ENCODE measurements around the gene TMEM106C.

DNA sequence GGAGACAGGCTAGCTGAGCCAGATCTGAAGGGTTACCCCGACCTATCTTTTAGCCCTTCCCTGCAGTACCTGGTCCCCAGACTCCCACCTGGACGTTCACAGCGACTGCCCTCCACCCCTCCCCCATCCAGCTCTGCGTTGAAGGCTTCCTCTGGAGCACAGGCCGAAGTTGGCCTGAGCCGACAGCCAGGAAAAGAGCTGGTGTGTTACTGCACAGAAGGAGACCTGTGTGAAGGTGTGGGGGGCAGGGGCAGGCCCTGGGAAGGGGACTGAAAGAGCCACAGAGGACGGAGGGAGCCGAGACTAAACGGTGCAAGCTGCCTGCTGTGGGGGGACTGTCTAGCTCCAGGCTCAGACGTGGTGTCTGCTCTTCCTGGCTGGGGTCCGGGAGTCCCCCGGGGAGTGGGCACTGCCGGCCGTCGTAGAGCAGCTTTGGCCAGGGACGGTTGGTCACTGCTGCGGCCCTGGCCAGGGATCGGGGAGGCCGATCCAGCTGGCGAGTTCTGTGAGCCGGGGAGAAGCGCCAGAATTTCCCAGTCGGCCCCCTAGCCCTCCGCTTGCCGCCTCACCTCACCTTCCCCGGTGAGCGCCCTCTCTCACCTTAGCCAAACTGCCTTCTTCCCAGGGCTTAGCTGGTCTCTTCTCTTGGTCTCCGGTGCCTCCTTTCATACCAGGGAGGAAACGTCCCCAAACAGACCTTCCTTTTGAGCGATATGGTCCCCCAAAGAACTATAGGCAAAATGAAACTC, 41.8 kb downstream of the TMEM106C start:
- TF ChIP-seq, protein P1, sequence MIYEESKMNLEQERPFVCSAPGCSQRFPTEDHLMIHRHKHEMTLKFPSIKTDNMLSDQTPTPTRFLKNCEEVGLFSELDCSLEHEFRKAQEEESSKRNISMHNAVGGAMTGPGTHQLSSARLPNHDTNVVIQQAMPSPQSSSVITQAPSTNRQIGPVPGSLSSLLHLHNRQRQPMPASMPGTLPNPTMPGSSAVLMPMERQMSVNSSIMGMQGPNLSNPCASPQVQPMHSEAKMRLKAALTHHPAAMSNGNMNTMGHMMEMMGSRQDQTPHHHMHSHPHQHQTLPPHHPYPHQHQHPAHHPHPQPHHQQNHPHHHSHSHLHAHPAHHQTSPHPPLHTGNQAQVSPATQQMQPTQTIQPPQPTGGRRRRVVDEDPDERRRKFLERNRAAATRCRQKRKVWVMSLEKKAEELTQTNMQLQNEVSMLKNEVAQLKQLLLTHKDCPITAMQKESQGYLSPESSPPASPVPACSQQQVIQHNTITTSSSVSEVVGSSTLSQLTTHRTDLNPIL (CRISPR knock-in tag; IDR thresholded peaks at IDR 0.05; ENCODE audit: low read depth), result no peak
- TF ChIP-seq, protein P2, sequence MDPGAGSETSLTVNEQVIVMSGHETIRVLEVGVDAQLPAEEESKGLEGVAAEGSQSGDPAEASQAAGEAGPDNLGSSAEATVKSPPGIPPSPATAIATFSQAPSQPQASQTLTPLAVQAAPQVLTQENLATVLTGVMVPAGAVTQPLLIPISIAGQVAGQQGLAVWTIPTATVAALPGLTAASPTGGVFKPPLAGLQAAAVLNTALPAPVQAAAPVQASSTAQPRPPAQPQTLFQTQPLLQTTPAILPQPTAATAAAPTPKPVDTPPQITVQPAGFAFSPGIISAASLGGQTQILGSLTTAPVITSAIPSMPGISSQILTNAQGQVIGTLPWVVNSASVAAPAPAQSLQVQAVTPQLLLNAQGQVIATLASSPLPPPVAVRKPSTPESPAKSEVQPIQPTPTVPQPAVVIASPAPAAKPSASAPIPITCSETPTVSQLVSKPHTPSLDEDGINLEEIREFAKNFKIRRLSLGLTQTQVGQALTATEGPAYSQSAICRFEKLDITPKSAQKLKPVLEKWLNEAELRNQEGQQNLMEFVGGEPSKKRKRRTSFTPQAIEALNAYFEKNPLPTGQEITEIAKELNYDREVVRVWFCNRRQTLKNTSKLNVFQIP (CRISPR knock-in tag; IDR thresholded peaks at IDR 0.05; ENCODE audit: borderline replicate concordance, low read depth), result no peak
- no peak for TF ChIP-seq ISL1 (CRISPR knock-in tag; IDR thresholded peaks at IDR 0.05)
- TF ChIP-seq ZFP3 (CRISPR knock-in tag; IDR thresholded peaks at IDR 0.05), result no peak
- TF ChIP-seq ZFP30 (CRISPR knock-in tag; IDR thresholded peaks at IDR 0.05), result no peak
